K562 (cell line): Measurements from ENCODE around the gene CHRNE.

Experiments
- BHLHE40 ChIP-seq: IDR thresholded peaks from 2 replicates; pipeline ENCODE4 v1.6.1; 2011; ENCODE audit warnings: low read length, improper control_type of control experiment
- DDX20 ChIP-seq: fragments of 450-650 bp; IDR thresholded peaks from 2 replicates; pipeline ENCODE4 v1.6.1; 2016; ENCODE audit warnings: missing genetic modification characterization, low read depth, mild to moderate bottlenecking, missing compliant biosample characterization, moderate library complexity
- FIP1L1 ChIP-seq: fragments of 200-400 bp; formaldehyde crosslinking; IDR thresholded peaks from 2 replicates; pipeline ENCODE4 v1.6.1; 2018; ENCODE audit warnings: mild to moderate bottlenecking, low read depth, low read length; ENCODE audit not compliant: poor library complexity, severe bottlenecking
- KDM4B ChIP-seq, 2 experiments: fragments of 450-650 bp in 1 of 2; sonication (generic) in 1 of 2; IDR thresholded peaks; 2 replicates each; pipeline ENCODE4 v1.6.1; 2016 to 2017; ENCODE audit warnings: borderline replicate concordance in 2 of 2, antibody characterized with exemption in 1 of 2, low read depth in 1 of 2, mild to moderate bottlenecking in 1 of 2
- MAX ChIP-seq: sonication (generic); formaldehyde crosslinking; IDR thresholded peaks from 2 replicates; pipeline ENCODE4 v1.9.0; 2022; ENCODE audit warnings: mild to moderate bottlenecking, missing genetic modification reagents
- MBD2 ChIP-seq: sonication (generic); IDR thresholded peaks from 2 replicates; pipeline ENCODE4 v1.6.1; 2016; ENCODE audit warnings: low read depth, borderline replicate concordance
- PTBP1 ChIP-seq: fragments of 200-400 bp; formaldehyde crosslinking; IDR thresholded peaks from 2 replicates; pipeline ENCODE4 v1.6.1; 2017; ENCODE audit warnings: low read depth, low read length
- RBFOX2 ChIP-seq: fragments of 200-400 bp; formaldehyde crosslinking; IDR thresholded peaks from 2 replicates; pipeline ENCODE4 v1.6.1; 2017; ENCODE audit warnings: low read depth, mild to moderate bottlenecking, low read length, moderate library complexity
- TRIM28 ChIP-seq: fragments of 450-650 bp; IDR thresholded peaks from 2 replicates; pipeline ENCODE4 v1.6.1; 2017
- USF1 ChIP-seq: sonication (generic); formaldehyde crosslinking; IDR thresholded peaks from 2 replicates; pipeline ENCODE4 v1.9.0; 2022; ENCODE audit warnings: mild to moderate bottlenecking, missing genetic modification reagents
- YY1 ChIP-seq, 3 experiments: IDR thresholded peaks; 2 replicates each; pipeline ENCODE4 v1.6.1; 2011; ENCODE audit warnings: low read length in 2 of 3, mild to moderate bottlenecking in 2 of 3, moderate library complexity in 2 of 3, borderline replicate concordance in 1 of 3, control low read depth in 1 of 3, low read depth in 1 of 3; ENCODE audit not compliant: insufficient read depth in 3 of 3, insufficient replicate concordance in 2 of 3, control insufficient read depth in 1 of 3, insufficient read length in 1 of 3; ENCODE audit errors: extremely low read depth in 1 of 3
- ZBTB33 ChIP-seq: sonication (generic); formaldehyde crosslinking; IDR thresholded peaks from 2 replicates; pipeline ENCODE4 v1.8.1; 2023; ENCODE audit warnings: mild to moderate bottlenecking, missing genetic modification reagents
- ZNF384 ChIP-seq: IDR thresholded peaks from 2 replicates; pipeline ENCODE4 v1.6.1; 2012; ENCODE audit warnings: low read depth, low read length, improper control_type of control experiment

GRCh38 chr17:4895657-4896331 lies 7.1 kb downstream of the CHRNE start:
- TF ChIP-seq RBFOX2 (no peak), USF1 (CRISPR knock-in tag) (no peak), FIP1L1 (no peak), DDX20 (tag) (no peak), ZBTB33 (CRISPR knock-in tag) (no peak), YY1 (IDR thresholded peaks at IDR 0.05; ENCODE audit: borderline replicate concordance in 1 of 3, control insufficient read depth in 1 of 3, extremely low read depth in 1 of 3, insufficient read depth in 3 of 3, insufficient read length in 1 of 3, insufficient replicate concordance in 2 of 3, low read depth in 1 of 3, low read length in 2 of 3) (no peak), MAX (no peak), BHLHE40 (no peak), MBD2 (no peak), KDM4B (IDR thresholded peaks at IDR 0.05; ENCODE audit: borderline replicate concordance in 2 of 2, low read depth in 1 of 2) (no peak), PTBP1 (no peak), ZNF384 (no peak), TRIM28 (no peak)
